Body of pancreas (tissue), 4 donors: ENCODE data around the gene WDR77. TPM values are rescaled to one million over a fixed set of nuclear protein-coding genes. Genes with fewer than 3 reads are reported as not detected.

Source experiments
- ATAC-seq: fragments of 150-250 bp; one replicate; pipeline ENCODE4 v1.9.1; 2016
- DNase-seq, 4 donors: peaks; one replicate each; pipeline ENCODE4 v3.0.0-alpha.2; 2019
- H3K27ac ChIP-seq, 4 donors: fragments of 200-600 bp; sonication (generic); 1 replicate in 3 of 4; 2 replicates in 1 of 4; pipeline versions ENCODE4 v1.5.1 to v1.6.1; 2016 to 2019; ENCODE audit warnings: mild to moderate bottlenecking in 1 of 4, mixed read lengths in 1 of 4, moderate library complexity in 1 of 4
- H3K27me3 ChIP-seq, 2 donors: fragments of 200-600 bp; sonication (generic); one replicate each; pipeline ENCODE4 v1.6.0; 2016; ENCODE audit warnings: mild to moderate bottlenecking in 1 of 2
- H3K36me3 ChIP-seq, 2 donors: fragments of 200-600 bp; sonication (generic); replicated peaks in 1 of 2; 2 replicates each; pipeline ENCODE4 v1.5.1; 2016; ENCODE audit warnings: low read depth in 2 of 2; ENCODE audit not compliant: insufficient read depth in 1 of 2
- H3K4me1 ChIP-seq: fragments of 200-600 bp; sonication (generic); one replicate; pipeline ENCODE4 v1.6.0; 2016
- H3K4me3 ChIP-seq, 2 donors: fragments of 200-600 bp; sonication (generic); 1 replicate in 1 of 2; 2 replicates in 1 of 2; pipeline ENCODE4 v1.5.1; 2016 to 2019
- H3K9me3 ChIP-seq, 3 donors: fragments of 200-600 bp; sonication (generic); 1 replicate in 2 of 3; 2 replicates in 1 of 3; pipeline ENCODE4 v1.5.1; 2016
- POLR2A ChIP-seq, 3 donors: fragments of 450-650 bp; IDR thresholded peaks; one replicate each; pipeline ENCODE4 v1.6.1; 2016; ENCODE audit warnings: antibody characterized with exemption in 3 of 3, mild to moderate bottlenecking in 2 of 3
- WGBS, 2 donors: methylation state at CpG; one replicate each; pipeline ENCODE4 v1.1.5; 2017; 5-methylcytosine and 5-hydroxymethylcytosine counted together
- intact Hi-C: fragments of 100-400 bp; cut with DNase I; formaldehyde crosslinking; loops from one replicate; pipeline ENCODE4 v1.15.1; 2023
- small RNA-seq: library from RNA; depleted of rRNA; stranded (forward); fragments of <200 nt; gene quantifications from one replicate; pipeline ENCODE3, GENCODE V24; 2016
- total RNA-seq, 2 donors: library from RNA; depleted of rRNA; stranded (reverse); fragments of >200 nt; gene quantifications; one replicate each; pipeline ENCODE4 v1.1.0, GENCODE V29; 2016
- TF ChIP-seq, protein P1 (sequence below), 7 experiments: fragments of 450-650 bp in 4 of 7; fragments of 200-600 bp in 3 of 7; sonication (generic) in 3 of 7; IDR thresholded peaks; one replicate each; pipeline ENCODE4 v1.5.1; 2016 to 2019; ENCODE audit warnings: antibody characterized with exemption in 7 of 7

The WDR77 gene
- total RNA-seq, 2 donors from 2014 or later = 14.8 to 18.2 TPM

- Histone ChIP-seq H3K9me3 (no peaks in the 10 kb centered on the region), H3K4me1 (no peaks in the 10 kb centered on the region), H3K27ac (no peak overlapping the region), H3K27me3 (peaks cover 0 to 3% of the 10 kb centered on the region in 2 donors), H3K4me3 (no peak overlapping the region), H3K36me3 (no peaks in the 10 kb centered on the region)
- WGBS, 2 donors = 83 to 86% methylated on average over 1 of the region's 1 CpG
- DNase-seq (no peak), ATAC-seq (no peak)
- intact Hi-C loops = no loop called here
- TF ChIP-seq, protein P1, sequence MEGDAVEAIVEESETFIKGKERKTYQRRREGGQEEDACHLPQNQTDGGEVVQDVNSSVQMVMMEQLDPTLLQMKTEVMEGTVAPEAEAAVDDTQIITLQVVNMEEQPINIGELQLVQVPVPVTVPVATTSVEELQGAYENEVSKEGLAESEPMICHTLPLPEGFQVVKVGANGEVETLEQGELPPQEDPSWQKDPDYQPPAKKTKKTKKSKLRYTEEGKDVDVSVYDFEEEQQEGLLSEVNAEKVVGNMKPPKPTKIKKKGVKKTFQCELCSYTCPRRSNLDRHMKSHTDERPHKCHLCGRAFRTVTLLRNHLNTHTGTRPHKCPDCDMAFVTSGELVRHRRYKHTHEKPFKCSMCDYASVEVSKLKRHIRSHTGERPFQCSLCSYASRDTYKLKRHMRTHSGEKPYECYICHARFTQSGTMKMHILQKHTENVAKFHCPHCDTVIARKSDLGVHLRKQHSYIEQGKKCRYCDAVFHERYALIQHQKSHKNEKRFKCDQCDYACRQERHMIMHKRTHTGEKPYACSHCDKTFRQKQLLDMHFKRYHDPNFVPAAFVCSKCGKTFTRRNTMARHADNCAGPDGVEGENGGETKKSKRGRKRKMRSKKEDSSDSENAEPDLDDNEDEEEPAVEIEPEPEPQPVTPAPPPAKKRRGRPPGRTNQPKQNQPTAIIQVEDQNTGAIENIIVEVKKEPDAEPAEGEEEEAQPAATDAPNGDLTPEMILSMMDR (IDR thresholded peaks at IDR 0.05) = no peak
- TF ChIP-seq POLR2A (IDR thresholded peaks at IDR 0.05) = no peak
These were observed 57.0 kb downstream of the WDR77 start for GRCh38 chr1:111392042-111392441.

Small RNAs within 50 kb of the gene (small RNA-seq; reads per million reads assigned to genes)
- gene RF00019 = not detected
- not detected for gene RNU6-792P

Other genes with a start within 250 kb of the WDR77 start
- gene DENND2D, start 248.6 kb downstream of the WDR77 start, total RNA-seq = 10 to 100 TPM; 16.1 to 35.3 TPM
- gene CHI3L2, start 221.5 kb downstream of the WDR77 start, total RNA-seq = not detected
- gene CHIA, start 158.4 kb downstream of the WDR77 start, total RNA-seq = not detected
- gene OVGP1, start 21.5 kb downstream of the WDR77 start, total RNA-seq = 1 to 10 TPM; 1.6 to 3.4 TPM
- gene ATP5PB, start 208 bp upstream of the WDR77 start, total RNA-seq = 10 to 100 TPM; 55.0 to 91.0 TPM
- gene C1orf162, start 24.7 kb upstream of the WDR77 start, total RNA-seq = 1 to 10 TPM; 5.3 to 6.0 TPM
- 1 to 10 TPM; 1.6 to 3.6 TPM for gene ADORA3, start 54.4 kb upstream of the WDR77 start, total RNA-seq
- gene TMIGD3, start 54.4 kb upstream of the WDR77 start, total RNA-seq = 1 to 10 TPM in 1 of 2 donors, not detected in 1; 1.0 TPM
- gene RAP1A, start 170.5 kb upstream of the WDR77 start, total RNA-seq = 10 to 100 TPM; 16.2 to 16.6 TPM